Measurements from ENCODE around the gene C8B. TPM values are rescaled to one million over a fixed set of nuclear protein-coding genes. Genes with fewer than 3 reads are reported as not detected.

The C8B gene
- total and polyA plus RNA-seq, 2 experiments from 2014 or later, result not detected

- Histone ChIP-seq H3K27me3 (replicated peaks; ENCODE audit: insufficient read depth) (peaks cover 8% of the 10 kb centered on the region; the same call in 1 of the 2 replicates), H3K9me2 (ENCODE audit: insufficient read depth) (no peaks in the 10 kb centered on the region), H2AFZ (no peak overlapping the region), H3K4me2 (ENCODE audit: unreplicated experiment) (no peak overlapping the region), H3F3A (ENCODE audit: insufficient read depth) (no peaks in the 10 kb centered on the region), H3K9ac (no peak overlapping the region), H3K27ac (no peak overlapping the region), H3K36me3 (ENCODE audit: low read depth) (no peaks in the 10 kb centered on the region), H3K4me3 (no peak overlapping the region), H3K79me2 (ENCODE audit: insufficient read depth) (no peaks in the 10 kb centered on the region), H3K4me1 (ENCODE audit: insufficient read depth) (no peaks in the 10 kb centered on the region), H3K9me3 (ENCODE audit: low read depth) (no peaks in the 10 kb centered on the region), H4K20me1 (ENCODE audit: insufficient read depth) (no peaks in the 10 kb centered on the region)
- in situ Hi-C loops (cut with MboI), result no loop called here
- TF ChIP-seq EZH2 (IDR thresholded peaks at IDR 0.05; ENCODE audit: insufficient read depth, poor library complexity, severe bottlenecking) (no peak), EZH2phosphoT487 (IDR thresholded peaks at IDR 0.05; ENCODE audit: insufficient read depth, low read depth) (no peak)
- WGBS, 2 experiments (ENCODE audit: low coverage in 1 of 2, low lambda C conversion rate in 2 of 2, missing lambda C conversion rate in 2 of 2), result 62 to 64% methylated on average over 4 of the region's 4 CpGs
- no peak for DNase-seq
Measured at GRCh38 chr1:57010511-57010910, 44.7 kb upstream of the C8B start.

- Histone ChIP-seq H3K36me3 (ENCODE audit: low read depth) (no peaks in the 10 kb centered on the region), H3K79me2 (ENCODE audit: insufficient read depth) (no peaks in the 10 kb centered on the region), H2AFZ (no peak overlapping the region), H3K27me3 (replicated peaks; ENCODE audit: insufficient read depth) (peaks cover 8% of the 10 kb centered on the region; the same call in 1 of the 2 replicates), H4K20me1 (ENCODE audit: insufficient read depth) (no peaks in the 10 kb centered on the region), H3K4me1 (ENCODE audit: insufficient read depth) (no peaks in the 10 kb centered on the region), H3K9ac (no peak overlapping the region), H3F3A (ENCODE audit: insufficient read depth) (no peaks in the 10 kb centered on the region), H3K9me3 (ENCODE audit: low read depth) (no peaks in the 10 kb centered on the region), H3K4me2 (ENCODE audit: unreplicated experiment) (no peak overlapping the region), H3K4me3 (no peak overlapping the region), H3K9me2 (ENCODE audit: insufficient read depth) (no peaks in the 10 kb centered on the region), H3K27ac (no peak overlapping the region)
- in situ Hi-C loops (cut with MboI), result no loop called here
- no peak for TF ChIP-seq EZH2 (IDR thresholded peaks at IDR 0.05; ENCODE audit: insufficient read depth, poor library complexity, severe bottlenecking)
- TF ChIP-seq EZH2phosphoT487 (IDR thresholded peaks at IDR 0.05; ENCODE audit: insufficient read depth, low read depth), result no peak
- peak; percentile 27 for DNase-seq
- 7 to 11% methylated on average over 2 of the region's 2 CpGs for WGBS, 2 experiments (ENCODE audit: low coverage in 1 of 2, low lambda C conversion rate in 2 of 2, missing lambda C conversion rate in 2 of 2)
Measured at GRCh38 chr1:57007948-57008347, 42.1 kb upstream of the C8B start.

DNA sequence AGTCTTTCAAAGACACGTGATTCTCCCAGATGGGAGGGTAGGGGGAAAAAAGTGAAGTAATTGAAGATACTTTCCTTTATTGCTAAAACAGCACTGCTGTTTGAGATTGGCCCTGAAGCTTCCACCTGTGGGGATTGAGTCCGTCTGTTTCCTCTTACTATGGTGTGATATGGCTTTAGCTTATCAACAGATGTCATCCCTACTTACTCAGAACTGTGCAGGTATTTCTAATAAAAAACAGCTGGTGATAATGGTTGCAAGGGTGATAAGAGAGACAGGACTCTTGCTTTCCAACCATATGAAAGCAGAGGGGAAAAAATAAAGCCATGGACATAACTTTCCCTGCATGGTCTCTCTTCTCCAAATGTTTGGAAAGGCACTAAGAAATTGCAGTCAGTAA is 41.7 kb upstream of the C8B start:
- 50 to 56% methylated on average over 2 of the region's 2 CpGs for WGBS, 2 experiments (ENCODE audit: low coverage in 1 of 2, low lambda C conversion rate in 2 of 2, missing lambda C conversion rate in 2 of 2)
- H3K4me2 ChIP-seq (ENCODE audit: unreplicated experiment), result no peak overlapping the region
- no peaks in the 10 kb centered on the region for H3K36me3 ChIP-seq (ENCODE audit: low read depth)
- peaks cover 8% of the 10 kb centered on the region; the same call in 1 of the 2 replicates for H3K27me3 ChIP-seq (replicated peaks; ENCODE audit: insufficient read depth)
- H3K9me2 ChIP-seq (ENCODE audit: insufficient read depth), result no peaks in the 10 kb centered on the region
- no peak overlapping the region for H3K4me3 ChIP-seq
- DNase-seq, result no peak
- H2AFZ ChIP-seq, result no peak overlapping the region
- no peaks in the 10 kb centered on the region for H4K20me1 ChIP-seq (ENCODE audit: insufficient read depth)
- H3K4me1 ChIP-seq (ENCODE audit: insufficient read depth), result no peaks in the 10 kb centered on the region
- no peaks in the 10 kb centered on the region for H3K79me2 ChIP-seq (ENCODE audit: insufficient read depth)
- no peak overlapping the region for H3K27ac ChIP-seq
- no peaks in the 10 kb centered on the region for H3F3A ChIP-seq (ENCODE audit: insufficient read depth)
- no peak overlapping the region for H3K9ac ChIP-seq
- TF ChIP-seq EZH2 (IDR thresholded peaks at IDR 0.05; ENCODE audit: insufficient read depth, poor library complexity, severe bottlenecking) (no peak), EZH2phosphoT487 (IDR thresholded peaks at IDR 0.05; ENCODE audit: insufficient read depth, low read depth) (no peak)
- in situ Hi-C loops (cut with MboI), result no loop called here
- no peaks in the 10 kb centered on the region for H3K9me3 ChIP-seq (ENCODE audit: low read depth)

GRCh38 chr1:57003398-57004139 is 37.8 kb upstream of the C8B start:
- H3K4me2 ChIP-seq (ENCODE audit: unreplicated experiment), result no peak overlapping the region
- no peaks in the 10 kb centered on the region for H4K20me1 ChIP-seq (ENCODE audit: insufficient read depth)
- no peak for DNase-seq
- H2AFZ ChIP-seq, result no peak overlapping the region
- no peak overlapping the region for H3K9ac ChIP-seq
- no peaks in the 10 kb centered on the region for H3K36me3 ChIP-seq (ENCODE audit: low read depth)
- in situ Hi-C loops (cut with MboI), result no loop called here
- H3K9me3 ChIP-seq (ENCODE audit: low read depth), result no peaks in the 10 kb centered on the region
- no peak overlapping the region for H3K27ac ChIP-seq
- no peak for TF ChIP-seq EZH2 (IDR thresholded peaks at IDR 0.05; ENCODE audit: insufficient read depth, poor library complexity, severe bottlenecking)
- TF ChIP-seq EZH2phosphoT487 (IDR thresholded peaks at IDR 0.05; ENCODE audit: insufficient read depth, low read depth), result no peak
- no peaks in the 10 kb centered on the region for H3K79me2 ChIP-seq (ENCODE audit: insufficient read depth)
- no peaks in the 10 kb centered on the region for H3K9me2 ChIP-seq (ENCODE audit: insufficient read depth)
- WGBS, 2 experiments (ENCODE audit: low coverage in 1 of 2, low lambda C conversion rate in 2 of 2, missing lambda C conversion rate in 2 of 2), result 34 to 38% methylated on average over 4 of the region's 4 CpGs
- H3F3A ChIP-seq (ENCODE audit: insufficient read depth), result no peaks in the 10 kb centered on the region
- no peak overlapping the region for H3K4me3 ChIP-seq
- H3K27me3 ChIP-seq (replicated peaks; ENCODE audit: insufficient read depth), result no peaks in the 10 kb centered on the region
- no peaks in the 10 kb centered on the region for H3K4me1 ChIP-seq (ENCODE audit: insufficient read depth)
